ENCODE results near the gene SLC6A3.

- TF ChIP-seq CTCF (IDR thresholded peaks at IDR 0.05; ENCODE audit: low read depth, low read length) (no peak), EZH2phosphoT487 (IDR thresholded peaks at IDR 0.05; ENCODE audit: low read depth) (no peak)
These were observed 5.1 kb downstream of the SLC6A3 start for GRCh38 chr5:1440098-1440493.

Data from OCI-LY3 (cell line).